ENCODE results near the gene CASP7. TPM values are rescaled to one million over a fixed set of nuclear protein-coding genes. Genes with fewer than 3 reads are reported as not detected.

CASP7 gene
- total RNA-seq, 1 experiment from 2014 or later = 27.4 TPM

DNA sequence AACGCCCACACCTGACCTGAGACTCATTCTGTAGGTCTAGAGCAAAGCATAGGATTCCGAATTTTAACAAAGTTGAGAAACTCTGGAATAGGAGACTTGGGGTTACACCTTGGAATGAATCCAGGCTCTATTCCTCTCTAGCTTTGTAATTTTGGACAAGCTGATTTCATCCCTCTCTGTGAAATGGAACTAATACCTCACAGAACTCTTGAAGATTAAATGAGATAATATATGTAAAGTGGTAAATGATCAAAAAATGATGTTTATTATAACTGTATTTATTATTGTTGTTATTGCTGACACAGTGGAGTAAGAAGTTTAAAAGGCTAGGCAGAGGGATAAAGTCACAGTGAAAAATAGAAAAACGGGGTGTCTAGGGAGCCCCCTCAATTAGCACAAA, 32.3 kb downstream of the CASP7 start:
- no peak for DNase-seq (ENCODE audit: low read depth)

DNA sequence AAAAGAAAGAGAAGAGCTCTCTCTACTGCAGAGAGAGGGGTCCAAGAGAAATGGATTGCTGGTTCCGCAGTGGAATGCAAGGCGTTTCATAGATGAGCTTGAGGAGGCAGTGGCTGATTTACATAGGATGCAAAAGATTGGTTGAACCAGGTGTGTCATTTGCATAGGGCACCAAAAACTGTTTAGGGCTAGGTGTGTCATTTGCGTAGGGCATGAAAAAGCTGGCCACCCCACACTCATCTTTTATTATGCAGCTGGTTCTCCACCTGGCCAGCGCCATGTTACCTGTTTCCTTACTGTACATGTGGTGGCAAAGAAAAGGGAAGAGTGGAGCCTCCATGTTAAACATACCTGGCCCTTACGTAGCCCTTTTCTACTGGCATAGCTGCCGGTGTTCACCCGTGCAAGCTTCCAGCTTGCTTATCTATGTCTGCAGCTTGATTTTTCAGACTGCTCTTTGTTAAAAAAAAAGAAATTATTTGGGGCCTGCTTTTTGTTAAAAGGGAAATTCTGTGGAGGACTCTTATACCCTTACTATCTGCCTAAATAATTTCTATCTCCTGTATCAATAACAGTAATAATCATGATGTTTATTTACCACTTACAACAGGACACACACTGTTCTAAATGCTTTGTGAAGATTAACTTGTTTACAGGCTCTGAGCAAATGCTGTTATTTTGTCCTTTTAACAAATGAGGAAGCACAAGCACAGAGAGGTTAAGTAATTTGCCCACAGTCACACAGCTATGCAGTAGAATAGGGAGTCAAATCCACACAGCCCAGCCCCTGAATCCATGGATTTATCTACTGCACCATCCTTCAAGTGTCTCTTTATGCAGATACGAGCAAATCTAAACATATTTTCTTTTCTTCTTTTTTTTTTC, 33.3 kb downstream of the CASP7 start:
- DNase-seq (ENCODE audit: low read depth) = no peak

DNA sequence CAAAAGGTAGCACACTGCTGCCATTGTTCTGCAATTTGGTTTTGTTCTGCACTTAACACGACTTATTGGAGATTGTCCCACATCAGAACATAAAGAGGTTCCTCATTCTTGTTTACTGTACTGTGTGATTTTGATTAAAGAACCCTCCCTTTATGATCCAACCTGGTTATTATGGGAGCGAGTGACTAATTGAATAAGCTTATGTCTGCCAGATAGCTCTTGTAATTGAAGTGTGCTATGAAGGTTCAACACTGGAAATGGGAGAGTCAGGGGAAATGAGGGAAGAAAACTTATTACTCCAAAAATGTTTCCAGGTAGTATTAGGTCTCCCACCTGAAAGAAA, 33.9 kb downstream of the CASP7 start:
- DNase-seq (ENCODE audit: low read depth) = no peak

DNA sequence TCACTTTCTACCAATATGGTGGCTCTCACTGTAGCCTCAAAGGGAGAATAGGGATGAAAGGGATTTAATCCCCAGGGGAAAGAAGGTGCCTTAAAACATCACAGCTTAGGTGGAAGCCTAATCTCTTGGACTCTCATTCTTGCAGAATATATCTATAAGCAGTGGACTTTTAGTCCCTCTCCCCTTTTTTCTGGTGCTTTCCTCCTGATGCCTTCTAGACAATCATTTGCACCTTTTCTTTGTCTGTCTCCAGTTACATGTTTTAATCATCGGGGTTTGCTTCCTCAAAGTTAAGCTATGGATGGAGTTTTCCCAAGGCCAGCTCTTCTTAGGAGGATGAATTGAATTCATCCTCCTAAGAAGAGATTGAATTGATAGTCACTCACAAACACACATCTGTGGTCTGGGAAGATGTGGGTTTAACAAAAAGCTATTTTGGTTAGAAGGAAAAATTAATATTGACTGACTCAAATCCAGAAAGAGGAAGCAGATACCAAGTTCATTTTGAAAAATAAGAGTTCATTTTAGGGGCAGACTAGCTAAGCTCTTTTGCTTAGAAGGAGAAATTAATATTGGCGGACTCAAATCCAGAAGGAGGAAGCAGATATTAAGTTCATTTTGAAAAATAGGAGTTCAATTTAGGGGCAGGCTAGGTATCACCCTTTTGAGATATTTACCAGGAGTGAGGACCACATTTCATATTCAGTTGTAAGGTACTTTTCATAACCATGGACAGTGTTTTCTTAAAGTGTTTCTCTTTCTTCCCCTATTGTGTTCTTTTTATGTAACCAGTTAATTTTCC, 36.6 kb downstream of the CASP7 start:
- no peak for DNase-seq (ENCODE audit: low read depth)

DNA sequence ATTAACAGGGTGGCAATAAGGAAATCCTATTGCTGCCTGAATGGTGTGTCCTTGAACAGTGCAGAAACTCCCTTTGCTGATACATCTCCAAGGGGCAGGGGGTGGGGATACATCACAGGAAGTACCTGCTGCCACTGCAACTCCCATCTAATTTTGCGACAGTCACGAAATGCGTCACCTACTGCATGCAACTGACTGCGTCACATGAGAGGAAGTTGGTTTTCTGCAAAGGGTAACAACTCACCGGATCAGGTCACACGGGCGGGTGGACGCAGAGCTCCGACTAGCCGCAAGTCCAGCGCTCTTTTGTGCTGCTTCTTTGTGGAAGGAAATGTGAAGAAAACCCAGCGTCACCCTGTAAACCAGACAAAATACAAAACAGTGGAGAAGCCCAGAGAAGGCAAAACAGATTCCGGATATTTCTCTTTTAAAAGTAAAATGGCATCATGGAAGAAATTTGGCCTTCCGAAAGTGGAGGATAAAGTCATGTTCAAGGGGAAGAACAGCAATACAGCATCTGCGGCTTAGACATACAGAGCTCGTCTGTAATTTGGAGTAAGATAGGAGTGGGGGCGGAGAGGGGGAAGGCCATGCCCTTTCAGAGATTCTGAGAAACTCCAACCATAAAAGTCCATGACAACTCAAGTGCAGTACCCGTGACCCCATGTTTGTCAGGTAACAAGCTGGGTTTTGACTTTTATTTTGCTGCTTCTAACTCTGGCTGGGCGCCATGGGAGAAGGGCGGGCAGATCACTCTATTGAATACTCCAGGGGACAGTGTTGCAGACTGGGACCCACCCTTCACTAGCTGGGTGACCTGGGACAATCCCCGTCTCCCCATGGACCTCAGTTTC, 39.5 kb downstream of the CASP7 start:
- no peak for DNase-seq (ENCODE audit: low read depth)

DNA sequence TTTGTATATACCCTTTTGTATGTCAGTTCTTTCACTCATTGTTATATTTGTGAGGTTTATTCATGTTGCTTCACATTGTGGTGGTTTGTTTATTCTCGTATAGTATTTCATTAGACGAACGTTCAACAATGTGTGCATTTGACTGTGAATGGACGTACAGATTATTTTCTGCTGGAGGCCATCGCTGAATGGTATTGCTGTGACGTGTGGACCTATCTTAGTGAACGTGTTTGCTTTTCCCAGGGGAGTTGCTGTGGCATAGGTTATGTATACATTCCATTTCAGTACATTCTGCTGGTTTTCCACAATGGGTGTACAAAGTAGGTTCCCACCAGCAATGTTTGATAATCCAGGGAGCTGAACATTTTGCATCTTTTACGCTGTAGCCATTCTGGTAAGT, 40.7 kb downstream of the CASP7 start:
- no peak for DNase-seq (ENCODE audit: low read depth)

DNA sequence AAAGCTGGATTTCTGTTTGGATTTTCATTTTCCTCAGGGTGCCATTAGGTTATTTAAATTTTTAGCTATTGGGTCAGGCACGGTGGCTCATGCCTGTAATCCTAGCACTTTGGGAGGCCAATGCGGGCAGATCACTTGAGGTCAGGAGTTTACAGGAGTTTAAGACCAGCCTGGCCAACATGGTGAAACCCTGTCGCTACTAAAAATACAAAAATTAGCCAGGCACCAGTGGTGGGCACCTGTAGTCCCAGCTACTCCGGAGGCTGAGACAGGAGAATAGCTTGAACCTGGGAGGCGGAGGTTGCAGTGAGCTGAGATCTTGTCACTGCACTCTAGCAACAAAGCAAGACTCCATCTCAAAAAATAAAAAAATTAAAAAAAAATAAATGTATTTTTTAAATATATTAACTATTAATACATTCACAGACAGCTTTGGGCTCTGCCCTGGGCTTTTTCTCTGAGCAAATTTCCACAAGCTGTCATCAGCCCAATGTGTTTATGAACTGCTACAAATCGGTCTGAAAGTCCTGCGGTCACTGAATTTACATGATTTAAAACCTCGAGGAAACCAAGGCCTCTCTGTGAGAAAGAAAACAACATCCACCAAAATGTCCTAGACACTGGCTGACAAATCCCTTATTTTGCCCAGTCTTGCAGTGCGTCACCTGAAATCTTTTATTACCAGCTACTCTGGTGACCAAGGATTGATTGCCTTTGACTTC, 52.6 kb downstream of the CASP7 start:
- DNase-seq (ENCODE audit: low read depth) = no peak

DNA sequence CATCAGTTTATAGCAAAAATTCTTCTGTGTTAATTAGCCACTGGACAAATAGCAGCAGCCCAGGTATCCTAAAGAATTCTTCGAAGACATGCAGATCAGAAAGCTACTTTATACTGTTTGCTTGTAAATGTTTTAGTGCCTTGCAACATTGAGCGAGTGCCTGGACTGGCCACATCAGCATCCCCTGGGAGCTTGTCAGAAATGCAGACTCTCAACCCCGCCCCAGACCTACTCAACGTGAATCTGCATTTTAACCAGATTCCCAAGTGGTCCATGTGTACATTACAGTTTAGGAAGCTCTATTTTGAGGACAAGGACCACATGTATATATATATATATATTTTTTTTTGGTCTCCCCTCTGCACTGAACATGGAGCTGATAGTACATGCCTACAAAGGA, 53.3 kb downstream of the CASP7 start:
- no peak for DNase-seq (ENCODE audit: low read depth)

DNA sequence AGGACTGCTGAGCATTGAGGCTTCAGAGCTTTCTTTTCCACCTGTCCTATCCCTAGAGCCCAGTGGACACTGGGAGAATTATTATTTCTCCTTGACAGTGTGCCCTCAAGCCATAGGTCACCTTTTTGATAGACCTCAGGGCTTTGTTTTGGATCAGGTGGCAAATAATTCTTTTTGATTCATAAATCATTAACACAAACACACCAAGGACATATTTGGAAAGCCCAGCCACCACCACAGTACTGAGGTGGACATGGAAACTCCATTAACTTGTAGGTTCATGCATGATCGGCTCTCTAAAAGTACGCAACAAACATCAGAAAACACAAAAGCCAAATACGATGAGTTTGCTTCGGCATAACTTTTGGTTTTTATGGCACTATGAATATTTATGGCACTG, 53.9 kb downstream of the CASP7 start:
- DNase-seq (ENCODE audit: low read depth) = no peak

DNA sequence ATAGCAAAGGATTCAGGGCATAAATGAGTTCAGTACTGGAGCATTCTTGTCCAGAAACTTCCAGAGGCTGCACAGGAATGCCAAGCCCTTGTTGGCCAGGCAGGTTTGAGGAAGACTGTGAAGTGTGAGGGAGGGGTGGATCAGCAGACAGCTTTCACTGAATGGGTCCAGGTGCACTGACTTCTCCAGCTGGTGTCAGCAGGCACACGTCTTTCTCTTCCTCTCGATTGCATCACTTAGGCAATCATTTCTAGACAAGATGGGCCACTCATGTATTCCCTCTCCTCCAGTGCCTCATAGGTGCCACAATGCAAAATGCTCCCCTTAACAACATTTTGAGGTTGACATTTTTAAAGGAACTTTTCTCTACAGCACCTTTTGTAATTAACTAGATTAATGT, 56.2 kb downstream of the CASP7 start:
- no peak for DNase-seq (ENCODE audit: low read depth)

DNA sequence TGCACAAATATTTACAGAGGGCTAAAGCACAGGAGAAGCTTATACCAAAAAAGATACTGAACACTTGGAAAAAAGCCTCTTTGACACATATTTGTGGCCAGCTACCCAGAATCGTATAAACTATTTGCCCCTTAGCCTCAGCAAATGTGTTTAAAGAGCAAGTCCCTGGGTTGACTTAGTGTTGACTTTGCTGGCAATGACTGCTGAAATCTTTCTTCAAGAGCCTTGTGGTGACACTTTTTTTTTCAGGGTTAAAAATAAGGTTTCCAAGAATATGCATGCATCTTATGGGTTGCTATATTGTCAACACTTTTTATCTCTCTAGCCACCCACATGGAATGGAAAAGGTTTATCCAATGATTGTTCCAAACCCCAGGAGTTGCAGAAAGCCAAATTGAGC, 56.9 kb downstream of the CASP7 start:
- no peak for DNase-seq (ENCODE audit: low read depth)

DNA sequence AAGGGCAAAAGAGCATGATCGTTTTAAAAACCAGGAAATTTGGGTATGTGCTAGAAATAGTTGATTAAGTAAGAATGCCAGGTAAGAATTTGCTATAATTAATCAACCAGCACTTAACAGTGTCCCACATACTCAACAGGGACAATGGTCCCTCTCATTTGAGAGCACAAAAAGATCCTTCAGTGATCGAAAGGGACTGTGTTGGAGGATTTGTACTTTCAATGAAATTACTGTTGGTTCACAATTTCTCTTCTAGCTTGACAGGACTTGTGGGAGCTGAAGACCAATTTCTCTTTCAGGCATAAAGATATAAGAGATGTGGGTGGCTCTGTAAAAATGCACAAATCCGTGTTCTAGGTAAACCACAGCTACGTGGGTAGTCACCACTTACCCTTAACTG, 59.3 kb downstream of the CASP7 start:
- DNase-seq (ENCODE audit: low read depth) = no peak

DNA sequence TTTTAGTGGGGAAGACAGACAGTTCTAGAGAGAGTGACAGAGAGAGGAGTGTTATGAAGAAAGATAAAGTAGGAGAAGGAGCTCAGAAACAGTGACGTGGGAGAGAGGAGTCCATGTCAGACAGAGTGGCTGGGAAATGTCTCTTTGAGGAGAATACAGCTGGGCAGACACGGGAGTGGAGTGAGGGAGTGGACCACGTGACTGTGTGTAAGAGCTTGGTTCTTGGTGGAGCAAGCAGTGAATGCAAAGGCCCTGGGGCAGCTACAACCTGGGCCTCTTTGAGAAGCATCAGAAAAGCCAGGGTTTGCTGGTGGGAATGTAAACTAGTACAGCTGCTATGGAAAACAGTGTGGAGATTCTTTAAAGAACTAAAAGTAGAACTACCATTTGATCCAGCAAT, 59.9 kb downstream of the CASP7 start:
- DNase-seq (ENCODE audit: low read depth) = no peak

DNA sequence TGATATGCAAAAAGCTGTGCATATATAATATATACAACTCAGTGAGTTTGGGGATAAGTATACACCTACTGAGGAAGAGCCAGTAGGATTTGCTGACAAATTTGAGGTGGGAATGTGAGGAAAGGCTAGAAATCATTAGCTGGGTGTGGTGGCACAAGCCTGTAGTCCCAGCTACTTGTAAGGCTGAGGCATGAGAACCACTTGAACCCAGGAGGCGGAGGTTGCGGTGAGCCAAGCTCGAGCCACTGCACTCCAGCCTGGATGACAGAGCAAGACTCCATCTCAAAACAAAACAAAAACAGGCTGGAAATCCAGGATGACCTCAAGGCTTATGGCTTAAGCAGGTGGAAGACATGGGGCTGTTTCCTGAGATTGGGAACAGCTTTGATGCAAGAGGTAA, 61.1 kb downstream of the CASP7 start:
- no peak for DNase-seq (ENCODE audit: low read depth)

DNA sequence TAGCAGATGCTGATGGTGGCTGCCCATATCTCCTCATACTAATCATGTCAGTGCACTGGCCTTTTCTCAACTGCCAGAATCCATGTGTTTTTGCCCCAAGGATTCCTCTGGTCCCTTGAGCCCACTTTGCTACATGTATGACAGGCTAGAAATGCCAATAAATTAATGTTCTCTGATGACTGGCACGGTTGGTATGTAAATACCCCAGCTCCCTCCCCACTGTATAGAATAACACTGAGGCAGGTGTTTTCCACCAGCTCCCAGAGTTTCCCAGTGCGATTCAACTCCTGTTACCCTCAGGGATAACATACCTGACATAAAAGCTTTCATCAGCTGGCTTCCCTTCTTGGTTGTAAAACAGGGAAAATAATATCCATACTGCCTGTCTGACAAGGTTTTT, 62.8 kb downstream of the CASP7 start:
- DNase-seq (ENCODE audit: low read depth) = no peak

DNA sequence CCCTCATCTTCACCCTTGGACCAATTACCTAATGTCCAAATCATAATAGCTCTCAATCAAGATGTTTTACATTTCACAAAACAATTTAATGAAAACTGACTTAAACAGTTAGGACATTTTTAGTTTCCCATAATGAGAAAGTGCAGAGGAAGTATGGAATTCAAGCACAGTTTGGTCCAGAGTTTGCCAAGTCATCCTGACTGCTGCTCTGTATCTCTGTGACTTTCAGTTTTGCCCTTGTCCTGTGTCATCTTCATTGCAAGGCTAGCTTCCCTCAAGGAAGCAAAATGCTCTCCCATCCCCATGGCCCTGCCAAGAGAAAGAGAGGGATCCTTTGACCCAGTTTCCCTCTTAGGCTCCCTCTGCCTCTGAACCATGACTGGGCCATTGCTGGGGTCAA, 63.9 kb downstream of the CASP7 start:
- no peak for DNase-seq (ENCODE audit: low read depth)

DNA sequence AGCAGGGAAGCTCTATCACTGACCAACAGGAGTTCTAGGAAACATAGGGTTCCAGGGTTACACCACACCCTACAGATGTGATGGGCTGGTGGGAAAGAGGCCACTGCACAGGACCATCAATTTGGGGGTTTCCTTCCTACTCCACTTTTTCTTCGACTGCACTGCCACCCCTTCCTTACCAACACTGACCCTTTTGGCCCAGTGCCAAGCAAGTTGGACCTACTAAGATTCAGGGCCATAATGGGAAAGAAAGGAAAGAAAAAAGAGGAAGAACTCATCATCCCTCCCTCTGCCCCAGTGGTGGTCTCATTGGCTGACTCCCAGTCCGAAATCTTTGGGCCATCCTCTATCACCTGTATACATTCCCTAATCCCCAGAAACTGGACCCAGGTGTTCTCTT, 65.7 kb downstream of the CASP7 start:
- no peak for DNase-seq (ENCODE audit: low read depth)

DNA sequence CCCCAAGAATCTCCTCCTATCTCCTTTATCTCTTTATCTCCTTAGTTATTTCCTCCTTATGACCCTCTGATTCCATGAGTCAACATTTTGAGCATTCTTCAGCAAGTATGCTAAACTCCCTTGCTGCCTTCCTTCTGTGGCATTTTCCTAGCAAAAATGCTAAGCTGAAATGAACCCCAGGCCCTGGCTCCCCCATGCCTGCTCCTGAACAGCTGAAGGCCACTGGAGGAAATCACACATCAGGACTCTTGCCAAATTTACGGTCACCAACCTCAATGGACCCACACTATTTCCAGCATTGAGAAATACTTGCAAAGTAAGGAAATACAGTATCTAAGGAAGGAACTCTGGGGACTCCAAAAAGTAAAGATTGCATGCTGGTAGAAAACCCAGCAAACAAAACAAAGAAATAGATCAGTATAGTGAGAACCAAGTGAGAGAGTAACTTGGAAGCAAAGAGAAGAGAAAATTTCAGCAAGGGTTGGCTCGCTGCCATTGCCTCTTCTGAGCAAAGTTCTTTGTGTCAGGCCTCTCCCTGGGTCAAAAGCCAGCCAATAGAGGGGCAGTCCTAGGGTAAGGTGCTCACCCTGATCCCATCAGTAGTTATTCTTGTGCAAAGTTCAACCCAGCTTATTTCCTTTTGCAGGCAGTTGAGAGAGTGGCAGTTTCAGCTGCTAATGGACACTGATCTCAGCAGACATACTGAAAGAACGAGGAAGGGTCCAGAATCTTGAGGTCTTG, 66.7 kb downstream of the CASP7 start:
- DNase-seq (ENCODE audit: low read depth) = peak; percentile 2

DNA sequence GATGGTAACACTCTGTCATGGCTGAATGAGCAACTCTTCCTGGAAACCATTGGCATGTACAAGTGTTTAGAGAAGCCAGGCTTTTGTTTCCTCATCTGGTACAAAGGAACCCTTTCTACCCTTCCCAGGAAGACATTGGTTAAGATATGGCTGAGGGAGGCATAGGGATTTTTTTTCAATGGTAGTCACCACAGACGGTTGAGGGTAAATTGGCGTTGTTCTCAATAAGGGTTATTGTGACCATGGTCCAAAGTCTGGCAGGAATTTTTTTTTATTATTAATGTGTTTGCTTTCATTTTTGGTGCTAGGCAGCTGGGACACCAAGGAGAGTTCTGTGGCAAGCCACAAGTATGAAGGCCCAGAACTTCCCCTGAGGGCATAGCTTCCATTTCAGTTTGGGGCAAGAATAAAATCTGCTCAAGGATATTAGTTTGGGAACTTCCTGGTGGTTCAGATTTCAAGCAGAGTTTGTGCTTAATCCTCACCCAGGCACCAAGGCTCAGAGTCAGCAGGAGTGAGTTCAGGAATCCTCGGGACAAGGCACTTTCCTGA, 71.5 kb downstream of the CASP7 start, which contains the start of gene PLEKHS1:
Gene PLEKHS1, plus strand, starts transcription at position 502 of the 552 bp plus-strand sequence. CDS start 3,596 bp downstream, outside the sequence.
- DNase-seq (ENCODE audit: low read depth) = peak; percentile 43

DNA sequence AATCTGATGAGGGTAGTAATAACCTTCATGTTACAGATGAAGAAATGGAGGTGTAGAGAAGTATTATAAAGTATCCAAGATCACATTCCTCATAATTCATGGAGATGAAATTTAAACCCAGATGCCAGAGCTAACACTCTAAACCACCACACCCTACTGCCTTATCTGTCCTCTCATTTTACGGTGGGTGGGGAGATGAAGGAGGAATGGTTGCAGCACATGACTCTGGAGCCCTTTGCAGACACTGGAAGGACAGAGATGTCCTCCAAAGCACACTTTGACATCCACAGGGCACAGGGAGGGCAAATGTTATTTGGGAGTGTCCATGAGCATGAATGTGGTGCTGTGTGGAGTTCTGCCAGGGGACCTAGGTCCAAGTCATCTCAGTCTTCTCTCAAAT, 72.8 kb downstream of the CASP7 start:
- no peak for DNase-seq (ENCODE audit: low read depth)
